ENCODE data around the gene KBTBD12. TPM values are rescaled to one million over a fixed set of nuclear protein-coding genes. Genes with fewer than 3 reads are reported as not detected.

Gene KBTBD12
- total RNA-seq, 2 donors from 2014 or later, result 1.5 to 4.4 TPM

GRCh38 chr3:127881586-127881985 lies 33.4 kb upstream of the KBTBD12 start:
- H3K36me3 ChIP-seq, result no peaks in the 10 kb centered on the region
- H3K27me3 ChIP-seq, result no peaks in the 10 kb centered on the region
- H3K4me3 ChIP-seq, result no peak overlapping the region
- H3K9me3 ChIP-seq, result no peaks in the 10 kb centered on the region
- H3K27ac ChIP-seq, result no peak overlapping the region
- no peak for TF ChIP-seq CTCF (IDR thresholded peaks at IDR 0.05)
- DNase-seq (ENCODE audit: low spot score), result no peak
- no peaks in the 10 kb centered on the region for H3K4me1 ChIP-seq

- no peaks in the 10 kb centered on the region for H3K36me3 ChIP-seq
- DNase-seq (ENCODE audit: low spot score), result no peak
- no peaks in the 10 kb centered on the region for H3K27me3 ChIP-seq
- H3K4me1 ChIP-seq, result no peaks in the 10 kb centered on the region
- H3K9me3 ChIP-seq, result no peaks in the 10 kb centered on the region
- no peak for TF ChIP-seq CTCF (IDR thresholded peaks at IDR 0.05)
- H3K27ac ChIP-seq, result no peak overlapping the region
- H3K4me3 ChIP-seq, result no peak overlapping the region
Observed at GRCh38 chr3:127884041-127884440, 31.0 kb upstream of the KBTBD12 start.

- DNase-seq (ENCODE audit: low spot score), result no peak
- no peaks in the 10 kb centered on the region for H3K4me1 ChIP-seq
- H3K4me3 ChIP-seq, result no peak overlapping the region
Observed at GRCh38 chr3:127886231-127886955, 28.6 kb upstream of the KBTBD12 start.

GRCh38 chr3:127886956-127887231 lies 28.1 kb upstream of the KBTBD12 start:
- H3K4me1 ChIP-seq, result no peaks in the 10 kb centered on the region
- H3K4me3 ChIP-seq, result no peak overlapping the region
- DNase-seq (ENCODE audit: low spot score), result no peak
- no peak overlapping the region for H3K27ac ChIP-seq
- H3K36me3 ChIP-seq, result no peaks in the 10 kb centered on the region
- TF ChIP-seq CTCF (IDR thresholded peaks at IDR 0.05), result no peak
- H3K27me3 ChIP-seq, result no peaks in the 10 kb centered on the region
- H3K9me3 ChIP-seq, result peaks cover 0 to 10% of the 10 kb centered on the region in 2 donors

More at GRCh38 chr3:127886231-127886955, 28.6 kb upstream of the KBTBD12 start:
- Histone ChIP-seq H3K36me3 (no peaks in the 10 kb centered on the region), H3K27ac (no peak overlapping the region), H3K9me3 (peaks cover 0 to 9% of the 10 kb centered on the region in 2 donors), H3K27me3 (no peaks in the 10 kb centered on the region)
- no peak for TF ChIP-seq CTCF (IDR thresholded peaks at IDR 0.05)

- no peak for DNase-seq (ENCODE audit: low spot score)
- Histone ChIP-seq H3K27me3 (no peaks in the 10 kb centered on the region), H3K4me3 (no peak overlapping the region), H3K4me1 (no peaks in the 10 kb centered on the region), H3K27ac (no peak overlapping the region), H3K36me3 (no peaks in the 10 kb centered on the region), H3K9me3 (peaks cover 0 to 10% of the 10 kb centered on the region in 2 donors)
- no peak for TF ChIP-seq CTCF (IDR thresholded peaks at IDR 0.05)
Observed at GRCh38 chr3:127887321-127887720, 27.7 kb upstream of the KBTBD12 start.

GRCh38 chr3:127888156-127888555 lies 26.9 kb upstream of the KBTBD12 start:
- no peaks in the 10 kb centered on the region for H3K36me3 ChIP-seq
- H3K27ac ChIP-seq, result peak overlapping the region in 1 of 2 donors; percentile 26
- TF ChIP-seq CTCF (IDR thresholded peaks at IDR 0.05), result no peak
- no peaks in the 10 kb centered on the region for H3K27me3 ChIP-seq
- no peak for DNase-seq (ENCODE audit: low spot score)
- peaks cover 0 to 10% of the 10 kb centered on the region in 2 donors for H3K9me3 ChIP-seq
- H3K4me1 ChIP-seq, result no peaks in the 10 kb centered on the region
- H3K4me3 ChIP-seq, result no peak overlapping the region

Measured in right atrium auricular region (tissue), 2 donors.